Esophagus muscularis mucosa (tissue), 4 donors: Measurements from ENCODE around the gene IKZF1. TPM values are rescaled to one million over a fixed set of nuclear protein-coding genes. Genes with fewer than 3 reads are reported as not detected.

ENCODE experiments used
- DNase-seq: peaks from one replicate; pipeline ENCODE4 v3.0.0-alpha.2; 2017; ENCODE audit errors: extremely low spot score
- H3K27ac ChIP-seq, 4 donors: fragments of 200-600 bp; sonication (generic); replicated peaks in 1 of 4; 1 replicate in 3 of 4; 2 replicates in 1 of 4; pipeline ENCODE4 v1.5.1; 2016 to 2019; ENCODE audit warnings: mild to moderate bottlenecking in 1 of 4
- H3K27me3 ChIP-seq, 4 donors: fragments of 200-600 bp; sonication (generic); one replicate each; pipeline versions ENCODE4 v1.5.1 to v1.6.0; 2016 to 2019
- H3K36me3 ChIP-seq, 4 donors: fragments of 200-600 bp; sonication (generic); one replicate each; pipeline ENCODE4 v1.5.1; 2016 to 2019
- H3K4me1 ChIP-seq, 4 donors: fragments of 200-600 bp; sonication (generic); one replicate each; pipeline ENCODE4 v1.5.1; 2016 to 2019
- H3K4me3 ChIP-seq, 4 donors: fragments of 200-600 bp; sonication (generic); 1 replicate in 2 of 4; 2 replicates in 2 of 4; pipeline ENCODE4 v1.5.1; 2016 to 2019; ENCODE audit warnings: mild to moderate bottlenecking in 4 of 4, moderate library complexity in 1 of 4
- H3K9me3 ChIP-seq, 4 donors: fragments of 200-600 bp; sonication (generic); 1 replicate in 3 of 4; 2 replicates in 1 of 4; pipeline ENCODE4 v1.5.1; 2016 to 2019
- EP300 ChIP-seq: sonication (generic); formaldehyde crosslinking; IDR thresholded peaks from one replicate; pipeline ENCODE4 v1.6.1; 2017; ENCODE audit warnings: antibody characterized with exemption
- POLR2A ChIP-seq: fragments of 450-650 bp; IDR thresholded peaks from one replicate; pipeline ENCODE4 v1.6.1; 2017; ENCODE audit warnings: antibody characterized with exemption, moderate library complexity, mild to moderate bottlenecking, low read depth
- POLR2AphosphoS5 ChIP-seq, 2 donors: sonication (generic); formaldehyde crosslinking; IDR thresholded peaks; one replicate each; pipeline ENCODE4 v1.6.1; 2017; ENCODE audit warnings: antibody characterized with exemption in 2 of 2
- WGBS: methylation state at CpG from one replicate; pipeline ENCODE4 v1.1.5; 2018; 5-methylcytosine and 5-hydroxymethylcytosine counted together
- intact Hi-C: fragments of 100-400 bp; cut with DNase I; formaldehyde crosslinking; loops from one replicate; pipeline ENCODE4 v1.15.1; 2023
- total RNA-seq, 4 donors: library from RNA; depleted of rRNA; stranded (reverse); fragments of >200 nt; gene quantifications; one replicate each; pipeline versions ENCODE4 v1.1.0 to v1.2.1, GENCODE V29; 2016
- TF ChIP-seq, protein P1 (sequence below), 3 experiments: fragments of 200-600 bp in 2 of 3; fragments of 450-650 bp in 1 of 3; sonication (generic) in 2 of 3; IDR thresholded peaks; one replicate each; pipeline ENCODE4 v1.5.1; 2017 to 2019; ENCODE audit warnings: antibody characterized with exemption in 3 of 3, mild to moderate bottlenecking in 2 of 3, moderate library complexity in 1 of 3

IKZF1 gene
- total RNA-seq, 4 donors from 2014 or later: 3.6 to 17.7 (median 9.2) TPM

DNA sequence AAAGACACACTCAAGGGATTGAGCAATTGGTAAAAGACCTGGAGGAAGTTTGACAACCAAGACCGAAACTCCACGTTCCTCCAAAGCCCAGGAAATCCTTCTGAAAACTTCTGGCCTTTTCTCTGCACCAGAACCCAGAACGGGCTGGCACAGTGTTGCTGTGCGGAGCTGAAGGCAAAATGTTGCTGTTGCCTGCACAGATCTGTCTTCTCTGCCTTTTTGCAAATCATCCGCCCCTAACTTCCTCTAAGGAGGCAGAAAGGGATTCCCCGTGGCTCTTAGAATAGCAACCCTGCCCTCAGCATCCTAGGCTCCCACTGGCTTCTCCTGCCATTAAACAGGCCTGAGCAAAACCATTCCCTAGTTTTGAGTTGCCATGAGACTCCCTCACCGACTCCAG lies 100.7 kb downstream of the IKZF1 start:
- WGBS: 81% methylated on average over 7 of the region's 7 CpGs
- H3K36me3 ChIP-seq: no peaks in the 10 kb centered on the region
- H3K4me1 ChIP-seq: peaks cover 0 to 3% (median 0%) of the 10 kb centered on the region in 4 donors
- TF ChIP-seq, protein P1, sequence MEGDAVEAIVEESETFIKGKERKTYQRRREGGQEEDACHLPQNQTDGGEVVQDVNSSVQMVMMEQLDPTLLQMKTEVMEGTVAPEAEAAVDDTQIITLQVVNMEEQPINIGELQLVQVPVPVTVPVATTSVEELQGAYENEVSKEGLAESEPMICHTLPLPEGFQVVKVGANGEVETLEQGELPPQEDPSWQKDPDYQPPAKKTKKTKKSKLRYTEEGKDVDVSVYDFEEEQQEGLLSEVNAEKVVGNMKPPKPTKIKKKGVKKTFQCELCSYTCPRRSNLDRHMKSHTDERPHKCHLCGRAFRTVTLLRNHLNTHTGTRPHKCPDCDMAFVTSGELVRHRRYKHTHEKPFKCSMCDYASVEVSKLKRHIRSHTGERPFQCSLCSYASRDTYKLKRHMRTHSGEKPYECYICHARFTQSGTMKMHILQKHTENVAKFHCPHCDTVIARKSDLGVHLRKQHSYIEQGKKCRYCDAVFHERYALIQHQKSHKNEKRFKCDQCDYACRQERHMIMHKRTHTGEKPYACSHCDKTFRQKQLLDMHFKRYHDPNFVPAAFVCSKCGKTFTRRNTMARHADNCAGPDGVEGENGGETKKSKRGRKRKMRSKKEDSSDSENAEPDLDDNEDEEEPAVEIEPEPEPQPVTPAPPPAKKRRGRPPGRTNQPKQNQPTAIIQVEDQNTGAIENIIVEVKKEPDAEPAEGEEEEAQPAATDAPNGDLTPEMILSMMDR (IDR thresholded peaks at IDR 0.05): no peak
- TF ChIP-seq POLR2A (no peak), POLR2AphosphoS5 (IDR thresholded peaks at IDR 0.05) (no peak), EP300 (no peak)
- H3K9me3 ChIP-seq: no peaks in the 10 kb centered on the region
- no peak for DNase-seq
- intact Hi-C loops: no loop called here
- H3K27me3 ChIP-seq: peaks cover 0 to 40% (median 3%) of the 10 kb centered on the region in 4 donors
- H3K27ac ChIP-seq: no peak overlapping the region
- H3K4me3 ChIP-seq: no peak overlapping the region

DNA sequence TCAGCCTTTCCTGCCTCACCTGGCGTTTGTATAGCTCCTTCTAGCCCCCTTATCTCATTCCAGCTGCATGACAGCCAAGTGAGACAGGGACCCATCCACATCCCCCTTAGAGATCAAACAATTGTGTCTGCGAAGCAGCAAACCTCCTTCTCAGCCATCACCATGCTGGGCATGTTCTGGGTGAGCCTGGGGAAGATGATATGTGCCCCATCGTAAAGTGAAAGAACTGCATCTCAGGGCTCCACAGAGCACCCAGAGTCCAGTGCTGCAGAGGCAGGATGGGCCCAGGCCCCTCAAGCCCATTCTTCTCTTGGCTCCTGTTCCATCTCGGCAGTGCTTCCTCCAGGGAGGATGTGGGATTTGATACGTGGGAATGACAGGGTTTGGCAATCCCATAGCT lies 102.4 kb downstream of the IKZF1 start:
- Histone ChIP-seq H3K4me3 (no peak overlapping the region), H3K36me3 (no peaks in the 10 kb centered on the region), H3K4me1 (no peaks in the 10 kb centered on the region), H3K9me3 (no peaks in the 10 kb centered on the region), H3K27ac (no peak overlapping the region), H3K27me3 (peaks cover 0 to 24% (median 0%) of the 10 kb centered on the region in 4 donors)
- DNase-seq: no peak
- intact Hi-C loops: no loop called here
- WGBS: 64% methylated on average over 5 of the region's 5 CpGs
- no peak for TF ChIP-seq EP300
- TF ChIP-seq, protein P1 (IDR thresholded peaks at IDR 0.05): no peak
- TF ChIP-seq POLR2AphosphoS5 (IDR thresholded peaks at IDR 0.05): no peak
- TF ChIP-seq POLR2A: no peak

DNA sequence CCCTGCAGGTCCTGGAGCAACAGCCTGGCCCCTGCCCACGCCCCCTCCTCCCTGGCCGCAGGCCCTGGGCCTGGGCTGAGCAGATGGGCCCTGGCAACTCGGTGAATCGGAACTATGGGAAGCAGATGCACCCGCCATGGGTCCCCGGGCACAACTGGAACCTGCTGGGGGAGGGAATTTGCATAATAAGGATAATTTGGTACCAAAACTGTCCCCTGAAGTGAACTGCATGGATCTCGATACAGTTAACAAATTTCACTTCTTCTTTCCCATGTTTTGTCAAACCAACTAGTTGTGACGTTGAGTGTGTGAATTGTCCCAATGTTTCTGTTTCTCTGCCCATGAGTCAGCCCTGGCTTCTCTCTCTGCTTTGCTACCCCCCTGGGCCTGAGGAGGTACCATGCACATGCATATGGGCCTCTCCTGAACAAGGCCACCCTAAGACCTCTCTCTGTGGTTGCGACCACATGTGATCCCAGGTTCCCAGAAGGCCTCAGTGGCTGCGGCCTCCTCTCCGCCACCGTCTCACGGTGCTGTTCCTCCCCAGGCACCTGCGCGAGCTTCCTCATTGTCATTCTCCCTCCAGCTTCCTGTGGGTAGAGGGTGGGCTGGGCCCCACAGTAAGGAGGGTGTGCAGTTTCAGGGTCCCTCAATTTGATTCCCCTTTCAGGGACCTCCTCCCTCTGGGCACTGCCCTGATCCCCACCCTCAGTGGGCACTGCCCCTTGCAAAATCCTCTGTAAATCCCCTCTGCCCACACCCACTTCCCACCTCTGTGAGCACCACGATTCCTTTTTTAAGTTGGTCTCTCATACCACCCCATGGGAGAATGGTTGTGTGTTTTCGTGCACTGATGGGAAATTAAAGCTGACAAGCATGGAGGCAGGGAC lies 105.6 kb downstream of the IKZF1 start:
- Histone ChIP-seq H3K4me3 (no peak overlapping the region), H3K9me3 (no peaks in the 10 kb centered on the region), H3K4me1 (no peaks in the 10 kb centered on the region), H3K36me3 (no peaks in the 10 kb centered on the region), H3K27ac (no peak overlapping the region), H3K27me3 (peaks cover 0 to 16% (median 0%) of the 10 kb centered on the region in 4 donors)
- intact Hi-C loops: loop anchor here (10.0 kb wide), 1 partner anchor 205 kb away; no protein-coding TSS in a partner anchor
- 78% methylated on average over 17 of the region's 17 CpGs for WGBS
- TF ChIP-seq, protein P1 (IDR thresholded peaks at IDR 0.05): no peak
- TF ChIP-seq POLR2A (no peak), POLR2AphosphoS5 (IDR thresholded peaks at IDR 0.05) (no peak), EP300 (no peak)
- no peak for DNase-seq

DNA sequence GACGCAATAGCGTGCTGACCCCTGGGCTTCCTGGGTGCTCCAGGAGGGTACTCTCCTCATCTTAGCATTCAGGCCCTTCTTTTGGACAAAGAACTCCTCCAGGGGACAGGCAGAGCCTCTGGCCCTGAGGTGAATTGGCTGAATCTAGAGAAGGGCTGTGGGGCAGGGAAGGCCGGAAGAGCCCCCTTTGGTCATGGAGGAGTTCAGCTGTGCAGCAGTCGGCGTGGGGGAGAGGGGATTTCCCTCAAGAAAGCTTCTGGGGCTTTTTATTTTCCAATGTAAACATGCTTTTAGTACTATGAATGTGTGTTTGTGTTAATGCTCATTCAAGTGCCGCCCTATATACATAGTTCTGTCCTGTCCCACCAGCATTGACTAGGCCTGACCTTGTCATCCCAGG lies 106.8 kb downstream of the IKZF1 start:
- Histone ChIP-seq H3K36me3 (no peaks in the 10 kb centered on the region), H3K4me1 (no peaks in the 10 kb centered on the region), H3K4me3 (no peak overlapping the region), H3K9me3 (no peaks in the 10 kb centered on the region), H3K27ac (no peak overlapping the region), H3K27me3 (peaks cover 0 to 6% (median 0%) of the 10 kb centered on the region in 4 donors)
- intact Hi-C loops: loop anchor here (10.0 kb wide), 1 partner anchor 207 kb away; no protein-coding TSS in a partner anchor
- DNase-seq: no peak
- TF ChIP-seq, protein P1 (IDR thresholded peaks at IDR 0.05): no peak
- no peak for TF ChIP-seq POLR2AphosphoS5 (IDR thresholded peaks at IDR 0.05)
- no peak for TF ChIP-seq EP300
- no peak for TF ChIP-seq POLR2A
- 94% methylated on average over 6 of the region's 6 CpGs for WGBS
